HG03565 (cell line): ENCODE measurements around the gene INO80D.
"Not testable (repeated sequence)": the region's sequence is repeated elsewhere in the genome, so short reads cannot be mapped to it uniquely, and the experiment has no call there.

Experiments
- ATAC-seq: cut with Tn5 transposase; IDR thresholded peaks from one replicate; pipeline ENCODE4 v1.9.1; 2021; ENCODE audit warnings: mild to moderate bottlenecking, moderate library complexity; ENCODE audit not compliant: unreplicated experiment

Gene INO80D

GRCh38 chr2:206031162-206031784 is 54.7 kb downstream of the INO80D start:
- ATAC-seq = peak; percentile 57

- ATAC-seq = no peak
Measured at GRCh38 chr2:206028101-206028500, 57.9 kb downstream of the INO80D start.

- no peak for ATAC-seq
Measured at GRCh38 chr2:206023183-206023582, 62.8 kb downstream of the INO80D start.

- no peak for ATAC-seq
Measured at GRCh38 chr2:206020171-206020570, 65.8 kb downstream of the INO80D start.

- ATAC-seq = not testable (repeated sequence)
Measured at GRCh38 chr2:206015746-206016145, 70.2 kb downstream of the INO80D start.

- ATAC-seq = no peak
Measured at GRCh38 chr2:206011795-206012194, 74.2 kb downstream of the INO80D start.

- ATAC-seq = no peak
Measured at GRCh38 chr2:206011018-206011614, 74.9 kb downstream of the INO80D start.

GRCh38 chr2:206004004-206004693 is 81.8 kb downstream of the INO80D start:
- no peak for ATAC-seq

- no peak for ATAC-seq
Measured at GRCh38 chr2:206002440-206002839, 83.5 kb downstream of the INO80D start.

GRCh38 chr2:206001912-206002311 is 84.1 kb downstream of the INO80D start:
- no peak for ATAC-seq

GRCh38 chr2:206000776-206001175 is 85.2 kb downstream of the INO80D start:
- no peak for ATAC-seq

- ATAC-seq = no peak
Measured at GRCh38 chr2:205998583-205998982, 87.4 kb downstream of the INO80D start.

- ATAC-seq = no peak
Measured at GRCh38 chr2:205996161-205996560, 89.8 kb downstream of the INO80D start.

- no peak for ATAC-seq
Measured at GRCh38 chr2:205995260-205995659, 90.7 kb downstream of the INO80D start.

GRCh38 chr2:205994344-205994743 is 91.6 kb downstream of the INO80D start:
- no peak for ATAC-seq

- no peak for ATAC-seq
Measured at GRCh38 chr2:205990104-205990503, 95.9 kb downstream of the INO80D start.

GRCh38 chr2:205989271-205990071 is 96.5 kb downstream of the INO80D start:
- no peak for ATAC-seq

- ATAC-seq = not testable (repeated sequence)
Measured at GRCh38 chr2:205988681-205989080, 97.3 kb downstream of the INO80D start.

- no peak for ATAC-seq
Measured at GRCh38 chr2:205988274-205988673, 97.7 kb downstream of the INO80D start.

- ATAC-seq = not testable (repeated sequence)
Measured at GRCh38 chr2:205986334-205986733, 99.6 kb downstream of the INO80D start.

- no peak for ATAC-seq
Measured at GRCh38 chr2:205984381-205984780, 101.6 kb downstream of the INO80D start.
